Endometrium (tissue), 2 donors: Measurements from ENCODE around the gene RNF212B.
"Not testable (repeated sequence)": the region's sequence is repeated elsewhere in the genome, so short reads cannot be mapped to it uniquely, and the experiment has no call there.

Experiments used
- FAIRE-seq: peaks from 2 replicates; lab custom pipeline; 2012; peaks lifted over from hg19 to GRCh38; lab: Jason Lieb, UNC
- donor health status: control.
- donor health status: control.

The RNF212B gene

GRCh38 chr14:23237772-23238594 lies at the start of gene RNF212B:
TSS of gene RNF212B (plus strand) at chr14:23237936. CDS start at chr14:23240346, 2,410 bp downstream.
- no peak for FAIRE-seq

- no peak for FAIRE-seq
Observed at GRCh38 chr14:23193432-23193831, 44.3 kb upstream of the RNF212B start.

DNA sequence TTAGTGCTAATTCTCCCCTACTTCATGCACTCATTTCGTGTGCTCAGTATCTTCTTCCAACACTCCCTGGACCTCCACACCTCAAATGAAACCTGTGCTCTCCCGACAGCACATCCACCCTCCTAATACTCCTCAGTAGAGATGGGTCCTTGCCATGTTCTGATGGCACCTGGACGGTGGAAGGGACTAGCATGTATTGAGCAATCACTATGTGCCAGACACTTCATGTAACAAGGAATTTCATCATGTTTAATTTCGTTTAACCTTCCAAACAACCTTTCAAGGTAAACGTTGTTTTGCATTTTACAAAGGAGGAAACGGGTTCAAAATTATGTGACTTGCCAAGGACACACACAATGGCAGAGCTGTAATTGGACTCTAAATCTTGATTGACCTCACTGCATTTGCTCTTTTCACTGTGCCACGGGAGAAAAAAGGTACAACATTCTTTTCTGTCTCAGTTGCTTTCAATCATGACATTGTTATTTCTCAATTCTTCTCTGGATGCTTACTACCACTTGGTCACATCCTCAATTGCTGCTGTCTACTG lies 42.1 kb upstream of the RNF212B start:
- FAIRE-seq, result no peak

DNA sequence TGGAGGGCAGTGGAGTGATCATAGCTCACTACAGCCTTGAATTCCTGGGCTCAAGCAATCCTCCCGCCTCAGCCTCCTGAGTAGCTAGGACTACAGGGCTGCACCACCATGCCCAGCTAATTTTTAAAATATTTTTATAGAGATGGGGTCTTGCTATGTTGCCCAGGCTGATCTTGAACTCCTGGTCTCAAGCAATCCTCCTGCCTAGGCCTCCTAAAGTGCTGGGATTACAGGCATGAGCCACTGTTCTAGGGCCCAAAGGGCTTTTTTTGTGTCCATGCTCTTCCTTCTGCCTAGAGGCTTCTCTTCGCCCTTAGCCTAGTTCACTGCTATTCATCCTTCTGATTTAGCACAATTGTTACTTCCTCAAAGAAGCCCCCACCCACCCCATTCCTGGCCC lies 41.2 kb upstream of the RNF212B start:
- FAIRE-seq, result not testable (repeated sequence)

GRCh38 chr14:23199141-23199540 lies 38.6 kb upstream of the RNF212B start:
- FAIRE-seq, result not testable (repeated sequence)

DNA sequence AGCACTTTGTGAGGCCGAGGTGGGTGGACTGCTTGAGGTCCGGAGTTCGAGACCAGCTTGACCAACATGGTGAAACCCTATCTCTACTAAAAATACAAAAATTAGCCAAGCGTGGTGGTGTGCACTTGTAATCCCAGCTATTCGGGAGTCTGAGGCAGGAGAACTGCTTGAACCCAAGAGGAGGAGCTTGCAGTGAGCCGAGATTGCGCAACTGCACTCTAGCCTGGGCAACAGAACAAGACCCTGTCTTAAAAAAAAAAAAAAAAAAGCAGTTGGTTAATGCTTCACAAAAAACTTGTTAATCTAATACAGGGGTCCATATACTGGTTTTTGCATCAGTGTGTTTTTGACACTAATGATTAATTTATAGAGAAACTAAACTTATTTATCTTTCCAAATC lies 35.7 kb upstream of the RNF212B start:
- FAIRE-seq, result no peak

- FAIRE-seq, result no peak
Observed at GRCh38 chr14:23206422-23207145, 31.2 kb upstream of the RNF212B start.

- FAIRE-seq, result no peak
Observed at GRCh38 chr14:23207146-23207540, 30.6 kb upstream of the RNF212B start.

- FAIRE-seq, result no peak
Observed at GRCh38 chr14:23208324-23208723, 29.4 kb upstream of the RNF212B start.

DNA sequence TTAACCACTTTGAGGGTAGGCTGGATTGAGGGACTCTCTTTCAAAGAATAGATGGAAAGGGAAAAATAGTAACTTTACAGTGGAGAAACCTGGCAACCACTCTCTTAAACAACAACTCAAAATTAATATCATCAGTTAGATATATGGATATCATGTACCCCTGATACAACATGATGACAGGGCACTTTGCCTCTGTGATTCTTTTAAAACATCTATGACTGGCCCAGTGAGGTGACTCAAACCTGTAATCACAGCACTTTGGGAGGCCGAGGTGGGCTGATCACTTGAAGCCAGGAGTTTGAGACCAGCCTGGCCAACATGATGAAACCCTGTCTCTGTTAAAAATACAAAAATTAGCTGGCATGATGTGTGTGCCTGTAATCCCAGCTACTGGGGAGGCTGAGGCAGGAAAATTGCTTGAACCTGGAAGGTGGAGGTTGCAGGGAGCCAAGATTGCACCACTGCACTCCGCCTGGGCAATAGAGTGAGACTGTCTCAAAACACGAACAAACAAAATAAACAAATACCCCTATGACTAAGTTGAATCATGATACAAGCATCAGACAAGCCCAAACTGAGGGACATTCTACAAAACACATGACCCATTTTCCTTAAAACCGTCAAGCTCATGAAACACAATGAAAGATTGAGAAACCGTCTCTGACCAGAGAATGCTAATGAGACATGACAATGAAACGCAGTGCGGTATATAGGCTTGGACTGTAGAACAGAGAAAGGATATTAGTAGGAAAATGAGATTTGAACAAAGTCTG lies 27.9 kb upstream of the RNF212B start:
- no peak for FAIRE-seq

DNA sequence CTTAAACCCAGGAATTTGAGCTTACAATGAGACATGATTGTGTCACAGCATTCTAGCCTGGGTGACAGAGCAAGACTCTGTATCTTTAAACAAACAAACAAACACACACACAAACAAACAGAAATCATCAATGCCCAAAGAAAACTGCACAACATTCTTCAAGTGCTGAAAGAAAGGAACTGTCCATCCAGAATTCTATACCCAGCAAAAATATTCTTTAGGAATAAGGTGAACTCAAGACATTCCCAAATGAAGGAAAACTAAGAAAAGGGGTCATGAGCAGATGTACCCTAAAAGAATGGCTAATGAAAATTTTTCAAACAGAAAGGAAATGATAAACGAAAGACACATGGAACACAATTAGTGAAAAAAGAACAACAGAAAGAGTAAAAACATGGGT lies 22.3 kb upstream of the RNF212B start:
- FAIRE-seq, result no peak

- no peak for FAIRE-seq
Observed at GRCh38 chr14:23217032-23218020, 20.4 kb upstream of the RNF212B start.

DNA sequence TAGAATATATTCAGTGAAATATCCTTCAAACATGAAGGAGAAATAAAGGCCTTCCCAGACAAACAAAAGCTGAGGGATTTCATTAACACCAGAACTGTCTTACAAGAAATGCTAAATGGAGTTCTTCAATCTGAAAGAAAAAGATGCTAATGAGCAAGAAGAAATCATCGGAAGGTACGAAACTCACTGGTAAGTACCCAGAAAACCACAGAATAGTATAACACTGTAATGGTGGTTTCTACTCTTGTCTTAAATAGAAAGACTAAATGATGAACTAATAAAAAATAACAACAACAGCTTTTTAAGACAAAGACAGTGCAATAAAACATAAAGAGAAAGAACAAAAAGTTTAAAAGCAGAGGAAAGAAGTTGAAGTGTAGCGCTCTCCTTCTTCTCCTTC lies 18.7 kb upstream of the RNF212B start:
- FAIRE-seq, result no peak

- not testable (repeated sequence) for FAIRE-seq
Observed at GRCh38 chr14:23224958-23225357, 12.8 kb upstream of the RNF212B start.

- FAIRE-seq, result no peak
Observed at GRCh38 chr14:23227566-23227965, 10.2 kb upstream of the RNF212B start.

GRCh38 chr14:23228812-23229211 lies 8.9 kb upstream of the RNF212B start:
- FAIRE-seq, result no peak

DNA sequence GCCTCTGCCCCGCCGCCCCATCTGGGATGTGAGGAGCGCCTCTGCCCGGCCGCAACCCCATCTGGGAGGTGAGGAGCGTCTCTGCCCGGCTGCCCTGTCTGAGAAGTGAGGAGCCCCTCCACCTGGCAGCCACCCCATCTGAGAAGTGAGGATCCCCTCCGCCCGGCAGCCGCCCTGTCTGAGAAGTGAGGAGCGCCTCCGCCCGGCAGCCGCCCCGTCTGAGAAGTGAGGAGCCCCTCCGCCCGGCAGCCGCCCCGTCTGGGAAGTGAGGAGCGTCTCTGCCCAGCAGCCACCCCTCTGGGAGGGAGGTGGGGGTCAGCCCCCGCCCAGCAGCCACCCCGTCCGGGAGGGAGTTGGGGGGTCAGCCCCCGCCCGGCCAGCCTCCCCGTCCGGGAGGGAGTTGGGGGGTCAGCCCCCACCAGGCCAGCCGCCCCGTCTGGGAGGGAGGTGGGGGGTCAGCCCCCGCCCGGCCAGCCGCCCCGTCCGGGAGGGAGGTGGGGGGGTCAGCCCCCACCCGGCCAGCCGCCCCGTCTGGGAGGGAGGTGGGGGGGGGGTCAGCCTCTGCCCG lies 5.4 kb upstream of the RNF212B start:
- not testable (repeated sequence) for FAIRE-seq

GRCh38 chr14:23240661-23241060 lies 2.9 kb downstream of the RNF212B start:
- FAIRE-seq, result no peak

- not testable (repeated sequence) for FAIRE-seq
Observed at GRCh38 chr14:23241061-23241715, 3.5 kb downstream of the RNF212B start.

DNA sequence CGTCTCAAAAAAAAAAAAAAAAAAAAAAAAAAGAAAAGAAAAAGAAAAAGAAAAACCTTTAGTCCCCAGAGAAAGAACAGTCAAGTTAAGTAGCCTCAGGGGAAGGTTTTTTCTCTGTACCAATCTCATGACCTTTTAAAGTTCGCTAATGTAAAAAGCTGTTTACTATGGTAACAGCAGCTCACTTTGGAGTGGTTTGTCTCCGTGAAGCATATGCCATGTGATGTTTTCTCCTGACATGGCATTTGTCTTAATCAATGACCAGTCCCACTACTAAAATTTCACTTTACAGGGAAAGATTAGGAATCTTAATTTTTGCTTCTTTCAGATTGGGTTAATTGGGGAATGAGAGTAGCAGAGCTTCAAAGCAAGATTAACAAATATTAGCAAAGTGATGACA lies 4.3 kb downstream of the RNF212B start:
- FAIRE-seq, result no peak
